SIG-M5 (cell line): ENCODE measurements around the gene NFU1.
"Not testable (repeated sequence)": the region's sequence is repeated elsewhere in the genome, so short reads cannot be mapped to it uniquely, and the experiment has no call there.

Experiments used
- DNase-seq: peaks from one replicate; lab custom pipeline; 2025; lab: John Stamatoyannopoulos, UW

Gene NFU1

GRCh38 chr2:69450735-69451416, 13.6 kb upstream of the NFU1 start:
- no peak for DNase-seq

DNA sequence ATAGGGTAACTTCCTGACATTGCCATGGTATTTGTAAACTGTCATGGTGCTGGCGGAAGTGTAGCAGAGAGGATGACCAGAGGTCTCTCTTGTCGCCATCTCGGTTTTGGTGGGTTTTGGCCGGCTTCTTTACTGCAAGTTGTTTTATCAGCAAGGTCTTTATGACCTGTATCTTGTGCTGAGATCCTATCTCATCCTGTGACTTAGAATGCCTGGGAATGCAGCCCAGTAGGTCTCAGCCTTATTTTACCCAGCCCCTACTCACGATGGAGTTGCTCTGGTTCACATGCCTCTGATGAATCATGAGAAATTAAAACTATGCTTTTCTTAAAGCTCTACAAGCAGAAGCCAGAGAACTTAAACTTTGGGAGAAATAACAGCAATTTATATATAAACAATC, 12.7 kb upstream of the NFU1 start:
- DNase-seq = no peak

DNA sequence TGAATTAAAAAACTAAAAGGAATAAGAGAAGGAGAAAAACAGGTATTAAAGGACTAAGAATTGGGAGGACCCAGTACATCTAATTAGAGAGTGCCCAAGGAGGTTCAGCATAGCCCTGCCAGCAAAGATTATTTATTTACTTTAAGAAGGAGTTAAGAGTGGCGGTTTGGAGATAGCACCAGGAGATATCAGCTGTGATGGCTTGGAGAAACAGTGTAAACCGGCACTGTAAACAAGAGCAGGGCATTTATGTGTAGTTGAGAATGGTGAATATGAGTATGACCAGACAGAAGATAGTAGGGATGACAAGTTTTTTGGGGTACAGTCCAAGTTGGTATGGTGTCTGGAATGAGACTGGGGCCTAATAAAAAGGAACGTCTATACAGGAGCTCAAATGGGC, 6.4 kb upstream of the NFU1 start:
- not testable (repeated sequence) for DNase-seq

DNA sequence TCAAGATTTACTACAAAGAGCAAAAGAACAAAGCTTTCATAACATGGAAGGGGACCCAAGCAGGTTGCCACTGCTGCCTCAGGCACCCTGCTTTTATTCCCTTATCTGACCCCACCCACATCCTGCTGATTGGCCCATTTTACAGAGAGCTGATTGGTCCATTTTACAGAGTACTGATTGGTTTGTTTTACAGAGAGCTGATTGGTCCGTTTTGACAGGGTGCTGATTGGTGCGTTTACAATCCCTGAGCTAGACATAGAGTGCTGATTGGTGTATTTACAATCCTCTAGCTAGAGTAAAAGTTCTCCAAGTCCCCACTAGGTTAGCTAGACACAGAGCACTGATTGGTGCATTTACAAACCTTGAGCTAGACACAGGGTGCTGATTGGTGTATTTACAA, 2.3 kb upstream of the NFU1 start:
- DNase-seq = not testable (repeated sequence)

- DNase-seq = no peak
Observed at GRCh38 chr2:69438580-69438979, 1.3 kb upstream of the NFU1 start.

- no peak for DNase-seq
Observed at GRCh38 chr2:69437751-69438154, 518 bp upstream of the NFU1 start.

DNA sequence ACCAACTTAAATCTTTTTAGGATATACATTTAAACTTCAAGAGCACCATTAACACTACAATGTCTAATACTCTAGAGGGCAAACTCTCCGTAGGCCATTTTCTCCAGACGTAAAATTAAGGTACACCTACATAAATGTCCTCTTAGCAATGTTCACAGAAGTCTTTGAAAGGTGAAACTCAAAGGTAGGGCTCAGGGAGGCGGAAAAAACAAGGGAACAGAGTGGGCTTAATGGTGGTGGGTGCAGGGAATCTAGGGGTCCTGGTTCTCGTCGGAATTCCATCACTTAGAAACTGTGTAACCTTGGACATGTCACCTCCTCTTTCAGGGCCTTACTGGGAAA, 668 bp downstream of the NFU1 start:
- no peak for DNase-seq

GRCh38 chr2:69434753-69435152, 2.5 kb downstream of the NFU1 start:
- DNase-seq = no peak

DNA sequence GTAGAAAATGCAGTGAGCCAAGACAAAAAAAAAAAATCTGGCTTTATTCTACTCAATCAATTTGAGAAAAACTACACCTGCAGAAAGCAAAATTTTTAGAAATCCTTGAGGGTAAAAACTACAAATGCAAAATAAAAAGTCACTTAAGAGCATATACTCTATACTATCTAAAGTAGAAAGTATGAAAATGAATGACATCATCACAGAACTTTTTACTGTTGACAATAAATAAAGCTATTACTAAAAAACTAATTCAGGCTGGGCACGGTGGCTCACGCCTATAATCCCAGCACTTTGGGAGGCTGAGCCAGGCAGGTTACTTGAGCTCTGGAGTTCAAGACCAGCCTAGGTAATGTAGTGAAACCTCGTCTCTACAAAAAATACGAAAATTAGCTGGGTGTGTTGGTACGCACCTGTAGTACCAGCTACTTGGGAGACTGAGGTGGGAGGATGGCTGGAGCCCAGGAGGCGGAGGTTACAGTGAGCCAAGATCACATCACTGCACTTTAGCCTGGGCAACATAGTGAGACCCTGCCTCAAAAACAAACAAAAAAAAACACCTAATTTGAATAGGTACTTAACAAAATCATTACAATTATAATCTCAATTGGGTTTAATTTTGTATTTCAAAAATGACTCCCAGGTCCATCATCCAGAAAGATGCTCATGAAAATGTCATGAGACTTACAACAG, 7.6 kb downstream of the NFU1 start:
- no peak for DNase-seq

DNA sequence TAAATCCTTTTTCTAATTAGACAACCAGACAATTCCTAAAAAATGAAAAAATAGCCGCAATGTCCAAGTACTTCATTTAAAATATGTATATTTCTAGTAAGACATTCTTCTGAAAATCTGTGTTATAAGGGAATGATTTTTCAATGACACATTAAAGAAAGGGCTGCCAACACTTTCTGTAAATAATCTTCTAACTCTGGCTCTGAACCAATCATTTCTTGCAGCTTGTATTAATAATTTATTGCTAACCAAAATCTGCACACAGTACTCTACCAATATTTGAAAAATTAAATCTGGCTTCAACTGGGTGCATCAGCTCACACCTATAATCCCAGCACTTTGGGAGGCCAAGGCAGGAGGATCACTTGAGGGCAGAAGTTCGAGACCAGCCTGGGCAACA, 8.3 kb downstream of the NFU1 start:
- no peak for DNase-seq

GRCh38 chr2:69424419-69424818, 12.8 kb downstream of the NFU1 start:
- DNase-seq = no peak

DNA sequence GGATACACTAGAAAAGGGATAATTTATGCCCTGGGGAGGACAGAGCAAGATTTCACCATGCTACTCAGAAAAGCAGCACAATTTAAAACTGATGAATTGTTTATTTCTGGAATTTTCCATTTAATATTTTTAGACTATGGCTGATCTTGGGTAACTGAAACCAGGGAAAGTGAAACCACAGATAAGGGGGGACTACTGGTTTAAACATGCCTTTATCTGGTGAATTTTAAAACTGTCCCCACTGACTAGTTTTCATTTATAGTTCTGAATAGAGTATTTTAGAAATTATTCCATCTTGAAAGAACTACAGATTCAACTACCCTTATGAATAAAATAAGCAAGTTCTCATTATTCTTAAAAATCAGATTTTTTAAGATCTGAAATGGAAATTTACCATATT, 15.0 kb downstream of the NFU1 start:
- DNase-seq = no peak

- not testable (repeated sequence) for DNase-seq
Observed at GRCh38 chr2:69419111-69419510, 18.1 kb downstream of the NFU1 start.

- DNase-seq = no peak
Observed at GRCh38 chr2:69416147-69416546, 21.1 kb downstream of the NFU1 start.

GRCh38 chr2:69411120-69411519, 26.1 kb downstream of the NFU1 start:
- DNase-seq = no peak

DNA sequence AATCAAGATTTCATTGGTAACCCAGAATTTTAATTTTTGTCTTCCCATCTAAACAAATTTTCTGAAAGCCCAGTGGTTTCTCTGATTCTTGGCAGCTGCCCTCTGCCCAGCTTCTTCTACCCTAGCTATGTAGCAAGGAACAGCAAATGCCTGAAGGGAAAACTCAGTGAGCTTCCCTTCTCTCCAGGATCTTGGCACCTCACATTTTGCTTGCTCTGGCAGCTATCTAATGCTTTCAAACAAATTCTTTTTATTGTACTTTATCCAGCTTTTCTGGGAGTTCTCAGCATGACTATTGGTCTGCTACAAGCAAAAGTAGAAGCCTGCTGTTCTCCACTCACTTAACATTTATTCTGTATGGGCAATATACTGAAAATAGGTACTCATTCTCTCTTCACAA, 31.9 kb downstream of the NFU1 start:
- no peak for DNase-seq

DNA sequence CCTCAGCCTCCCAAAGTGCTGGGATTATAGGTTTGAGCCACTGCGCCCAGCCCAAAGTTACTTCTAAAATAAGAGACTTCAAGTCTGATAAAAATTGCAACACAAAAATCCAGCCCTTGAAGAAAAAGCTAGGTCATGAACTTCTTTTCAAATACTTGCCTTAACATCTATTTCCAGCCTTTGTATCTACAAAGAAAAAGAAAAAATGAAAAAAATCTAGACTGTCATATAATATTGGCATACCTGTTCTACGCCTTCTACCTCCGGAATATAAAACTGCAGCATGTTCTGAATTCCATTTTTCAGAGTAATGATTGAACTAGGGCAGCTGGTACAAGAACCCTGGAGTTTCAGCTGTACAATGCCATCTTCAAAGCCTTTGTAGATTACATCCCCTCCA, 37.1 kb downstream of the NFU1 start:
- no peak for DNase-seq

DNA sequence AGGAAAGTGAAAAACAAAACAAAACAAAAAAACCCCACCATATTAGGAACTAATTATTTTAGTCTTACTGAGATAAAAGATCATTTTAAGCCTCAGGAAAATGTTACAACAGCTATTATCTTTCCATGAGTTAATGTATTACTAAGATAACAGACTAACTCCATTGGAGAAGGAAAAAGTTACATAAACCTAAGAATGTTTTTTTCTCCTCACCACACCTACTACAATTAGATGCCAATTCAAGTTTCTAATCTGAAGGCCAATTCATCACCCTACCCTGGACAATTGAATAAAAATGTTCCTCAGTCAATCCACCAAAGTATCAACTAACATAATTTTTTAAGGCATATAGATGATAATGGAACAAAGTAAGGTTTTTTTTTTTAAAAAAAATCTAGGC, 40.0 kb downstream of the NFU1 start:
- no peak for DNase-seq

GRCh38 chr2:69395866-69396265, 41.4 kb downstream of the NFU1 start:
- no peak for DNase-seq

- DNase-seq = no peak
Observed at GRCh38 chr2:69393963-69394362, 43.3 kb downstream of the NFU1 start.

DNA sequence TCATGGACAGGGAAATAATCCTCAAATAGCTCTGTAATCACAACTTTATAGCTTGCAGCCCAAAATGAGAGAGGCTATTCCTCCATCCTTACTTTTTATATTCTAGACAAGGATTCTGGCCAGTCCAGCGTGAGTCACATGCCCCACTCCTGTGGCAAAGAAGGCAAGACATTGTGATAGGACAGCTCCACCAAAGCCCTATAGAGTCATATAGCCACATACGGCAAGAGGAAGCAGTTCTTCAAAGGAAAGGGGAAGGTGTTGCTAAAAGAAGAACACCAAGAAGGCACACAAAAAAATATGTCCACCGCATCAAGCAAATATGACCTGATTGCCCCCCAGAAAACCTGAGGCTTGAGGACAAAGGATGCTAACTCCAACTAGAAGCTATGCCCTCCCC, 46.8 kb downstream of the NFU1 start:
- peak; percentile 25 for DNase-seq

GRCh38 chr2:69390001-69390400, 47.2 kb downstream of the NFU1 start:
- no peak for DNase-seq

DNA sequence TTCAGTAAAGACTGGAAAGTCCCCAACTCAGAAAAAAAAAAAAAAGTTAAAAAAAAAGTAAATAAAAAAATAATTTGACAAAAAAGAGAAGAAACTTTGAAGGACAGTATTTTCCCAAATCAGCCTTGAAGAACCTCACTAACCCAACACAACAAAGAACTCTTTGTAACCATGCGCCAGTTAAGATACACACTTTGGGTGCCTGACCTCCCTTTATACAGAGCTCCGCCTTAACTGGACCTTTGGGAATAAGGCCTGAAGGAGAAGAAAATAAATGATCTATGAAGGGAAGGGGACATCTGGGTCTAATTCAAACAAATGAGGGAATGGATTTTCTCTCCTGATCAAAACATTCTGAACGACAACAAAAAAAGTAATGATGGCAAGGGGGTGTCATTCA, 48.0 kb downstream of the NFU1 start:
- DNase-seq = no peak
